ENCODE data around the gene RASL12.
"Not testable (repeated sequence)": the region's sequence is repeated elsewhere in the genome, so short reads cannot be mapped to it uniquely, and the experiment has no call there.

Gene RASL12

DNA sequence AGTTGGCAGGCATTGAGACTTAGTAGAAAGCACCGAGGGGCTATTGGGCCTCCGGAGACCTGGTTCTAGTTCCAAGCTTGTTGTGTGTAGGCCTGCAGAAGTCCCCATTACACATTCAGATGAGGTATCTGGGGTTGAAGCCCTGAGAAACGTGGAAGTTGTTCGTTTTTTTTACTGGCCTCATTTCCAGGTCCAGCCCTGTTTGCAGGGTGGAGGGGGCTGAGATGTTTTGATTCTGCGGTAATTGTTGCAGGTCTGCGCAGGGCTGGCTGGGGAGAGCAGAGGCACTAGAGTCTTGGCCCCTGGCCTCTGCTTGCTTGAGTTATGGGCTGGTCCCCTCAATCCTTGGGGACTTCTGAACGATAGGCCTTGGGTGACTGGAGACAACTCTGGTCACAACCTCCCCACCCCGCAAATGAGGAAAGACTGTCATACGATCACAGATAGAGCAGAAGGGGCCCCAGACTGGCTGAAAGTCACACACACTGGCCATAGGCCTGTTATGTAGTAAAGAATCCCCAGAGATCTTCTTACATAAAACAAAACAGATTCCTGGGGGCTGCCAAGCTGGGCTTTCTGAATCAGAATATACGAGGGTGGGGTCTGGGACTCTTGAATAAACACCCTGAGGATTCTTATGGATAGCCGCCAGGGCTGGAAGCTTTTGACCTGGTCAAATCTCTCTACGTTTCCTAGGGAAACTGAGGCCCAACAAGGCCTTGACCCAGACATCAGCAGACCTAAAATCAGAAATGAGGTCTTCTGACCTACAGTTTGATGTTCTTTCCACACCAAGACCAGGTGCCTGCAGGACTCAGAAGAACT lies 24.4 kb upstream of the RASL12 start:
- DNase-seq = no peak

DNA sequence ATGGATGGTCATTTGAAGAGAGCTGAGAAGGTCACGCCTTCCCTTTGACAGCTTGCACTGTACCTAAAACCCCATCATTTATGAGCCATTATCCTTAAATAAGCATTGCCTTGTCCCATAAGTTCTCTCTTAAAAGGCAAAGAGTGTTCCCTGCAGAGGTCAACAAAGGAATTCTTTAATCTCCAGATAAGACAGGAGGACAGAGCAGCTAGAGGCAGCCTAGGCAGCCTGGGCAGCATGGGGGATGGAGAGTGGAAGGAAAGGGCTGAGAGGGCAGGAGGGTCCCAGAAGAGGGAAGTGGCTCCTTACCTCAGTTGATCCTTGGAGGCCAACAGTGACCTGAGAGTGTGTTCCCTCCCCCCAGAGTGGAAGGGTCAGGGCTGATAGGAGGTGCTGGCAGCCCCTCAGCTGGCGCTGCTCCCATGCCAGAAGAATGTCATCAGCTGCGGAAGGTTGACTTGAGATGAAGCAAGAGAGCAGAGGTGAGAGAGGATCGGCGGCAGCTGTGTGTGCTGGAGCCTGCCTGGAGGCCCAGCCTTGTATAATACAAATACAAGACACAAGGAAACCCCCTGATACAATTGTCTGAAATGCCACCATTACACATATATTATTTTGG lies 21.5 kb upstream of the RASL12 start:
- no peak for DNase-seq

DNA sequence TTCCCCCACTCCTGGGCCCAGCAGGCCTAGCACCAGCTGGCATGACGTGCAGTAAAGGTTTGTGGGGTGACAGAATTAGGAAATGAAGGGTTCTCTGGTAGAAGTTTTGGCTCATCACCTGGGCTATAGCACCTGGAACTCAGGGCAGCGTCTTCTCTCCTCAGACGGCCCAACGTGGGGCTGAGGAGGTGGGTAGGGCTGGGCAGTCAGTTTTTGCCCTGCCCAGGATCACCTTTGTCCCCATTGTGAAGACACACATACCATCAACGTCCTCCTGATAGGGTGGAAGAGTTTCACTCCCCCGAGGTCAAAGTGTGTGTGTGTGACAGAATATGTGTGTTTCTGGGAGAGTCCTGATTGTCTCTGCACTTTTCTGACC lies 20.8 kb upstream of the RASL12 start:
- DNase-seq = no peak

DNA sequence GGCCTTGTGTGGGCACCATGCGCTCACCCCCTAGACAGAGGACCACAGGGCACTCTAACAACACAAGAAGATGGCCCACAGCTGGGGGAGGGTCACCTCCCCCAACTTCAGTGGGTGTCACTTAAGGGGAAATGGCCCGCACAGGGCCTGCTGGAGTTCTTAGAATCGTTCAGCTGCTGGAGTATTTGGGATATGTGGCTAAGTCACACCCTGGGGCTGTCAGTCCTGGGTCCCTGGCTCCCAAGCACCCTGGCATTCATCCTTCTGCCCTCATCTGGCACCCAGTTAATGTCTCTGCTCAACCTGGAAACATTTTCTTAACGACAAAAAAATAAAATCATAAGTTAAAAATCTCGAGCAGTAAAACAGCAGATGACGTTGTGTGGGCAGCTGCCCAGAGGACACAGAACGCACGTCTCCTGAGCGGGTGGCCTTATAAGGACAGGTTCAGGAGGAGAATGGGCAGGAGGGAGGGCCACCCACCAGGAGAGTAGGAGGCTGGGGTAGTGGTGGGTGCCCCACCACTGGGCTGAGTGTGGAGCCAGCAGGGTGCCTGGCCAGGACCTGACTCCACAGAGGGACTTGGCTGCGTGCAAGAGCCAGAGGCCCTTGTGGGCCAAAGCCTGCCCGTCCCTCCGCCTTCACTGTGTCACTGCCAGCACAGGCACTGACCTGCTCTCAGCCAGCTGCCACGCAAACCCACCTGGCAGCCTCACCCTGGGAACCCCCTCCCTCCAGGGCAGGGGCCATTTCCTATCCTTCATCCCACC lies 20.3 kb upstream of the RASL12 start:
- no peak for DNase-seq

DNA sequence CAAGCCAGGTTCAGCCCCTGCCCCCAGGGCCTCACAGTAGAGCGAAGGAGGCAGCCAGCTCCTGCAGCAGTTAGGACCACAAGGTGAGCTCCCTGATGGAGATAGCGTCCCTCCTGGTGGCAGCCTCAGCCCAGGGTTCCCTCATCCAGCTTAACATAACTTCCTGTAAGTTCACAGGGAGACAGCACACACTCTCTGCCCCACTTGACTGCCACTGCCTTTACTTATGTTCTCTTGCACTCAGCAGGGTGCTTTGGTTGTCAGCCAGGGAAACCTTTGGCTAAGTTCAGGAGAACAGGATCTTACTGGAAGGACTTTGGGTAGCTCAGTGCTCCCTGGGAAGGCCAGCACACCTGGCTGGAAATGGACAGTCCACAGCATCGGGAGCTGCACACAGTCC lies 19.6 kb upstream of the RASL12 start:
- DNase-seq = no peak

DNA sequence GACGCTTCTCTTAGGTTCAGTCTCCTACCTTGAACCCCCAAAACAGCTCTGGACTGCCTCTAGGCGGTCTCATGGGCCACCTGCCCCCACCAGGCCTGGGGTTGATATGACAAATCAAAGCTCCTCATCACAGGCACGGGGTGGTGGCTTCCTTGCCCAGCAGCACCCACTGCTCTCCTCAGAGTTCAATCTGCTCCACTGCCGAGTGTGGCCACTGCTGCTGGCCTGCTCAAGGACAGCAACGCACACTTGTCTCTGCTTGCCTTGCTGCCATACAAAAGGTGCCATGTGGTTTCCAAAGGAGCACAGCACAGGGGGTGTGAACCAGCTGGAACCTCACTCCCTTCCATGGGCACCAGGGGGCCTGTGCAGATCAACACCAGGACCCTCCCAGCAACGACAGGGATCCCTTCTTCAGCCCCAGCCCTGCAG lies 18.9 kb upstream of the RASL12 start:
- DNase-seq = no peak

DNA sequence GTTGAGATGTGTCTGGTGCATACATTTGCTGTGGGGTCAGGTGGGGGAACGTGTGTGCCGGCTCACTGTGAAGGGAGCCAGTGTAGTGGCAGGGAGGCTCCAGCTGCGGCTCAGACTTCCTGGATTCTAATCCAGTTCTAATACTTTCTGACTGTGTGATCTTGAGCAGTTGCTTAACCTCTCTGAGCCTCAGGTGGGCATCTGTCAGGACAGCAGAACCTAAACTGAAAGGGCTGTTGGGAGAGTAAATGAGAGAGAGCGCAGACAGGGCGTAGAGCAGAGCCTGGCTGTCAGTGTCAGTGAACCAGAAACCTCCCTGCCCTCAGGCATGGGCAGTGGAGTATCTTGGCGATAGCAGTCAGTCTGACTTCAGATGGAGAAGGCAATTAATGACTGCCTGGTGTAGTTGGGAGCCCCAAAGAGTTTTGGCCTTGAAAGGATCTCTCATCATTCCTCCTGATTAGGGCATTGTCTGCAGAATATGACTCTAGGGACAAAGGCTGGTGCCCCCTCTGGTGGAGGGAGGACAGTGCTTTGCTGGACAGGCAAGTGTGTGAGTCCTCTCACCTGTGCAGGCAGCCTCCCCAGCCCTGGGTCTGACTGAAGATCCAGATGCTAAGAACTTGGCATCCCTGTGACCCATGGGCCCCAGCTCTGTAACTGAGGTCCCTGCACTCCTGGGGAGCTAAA lies 18.3 kb upstream of the RASL12 start:
- peak in 2 of 3 donors; percentile 22 to 32 for DNase-seq

DNA sequence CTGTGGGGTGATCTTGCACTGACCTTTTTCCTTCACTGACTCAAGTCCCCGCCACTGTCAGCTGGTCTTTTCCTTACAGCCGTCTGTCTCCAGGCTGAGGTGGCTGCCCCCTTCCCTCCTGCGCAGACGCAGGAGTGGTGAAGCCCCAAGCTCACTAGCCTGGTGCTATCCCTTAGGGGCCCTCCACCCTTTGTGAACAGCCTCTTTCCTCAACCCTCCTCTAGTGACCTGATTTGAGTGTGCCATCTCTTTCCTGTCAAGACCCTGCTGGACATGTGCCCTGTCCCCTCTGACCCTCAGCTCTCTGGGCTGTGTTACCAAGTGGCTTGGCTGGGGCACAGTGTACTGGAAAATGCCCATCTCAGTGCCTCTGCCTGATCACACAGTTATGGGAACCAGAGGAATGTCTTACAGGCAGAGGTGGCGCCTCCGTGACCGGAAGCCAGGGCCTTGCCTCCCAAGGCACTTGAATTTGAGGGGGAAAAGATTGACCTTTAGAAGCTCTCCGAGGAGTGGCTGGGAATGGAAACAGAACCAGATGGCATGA lies 17.5 kb upstream of the RASL12 start:
- DNase-seq = no peak

DNA sequence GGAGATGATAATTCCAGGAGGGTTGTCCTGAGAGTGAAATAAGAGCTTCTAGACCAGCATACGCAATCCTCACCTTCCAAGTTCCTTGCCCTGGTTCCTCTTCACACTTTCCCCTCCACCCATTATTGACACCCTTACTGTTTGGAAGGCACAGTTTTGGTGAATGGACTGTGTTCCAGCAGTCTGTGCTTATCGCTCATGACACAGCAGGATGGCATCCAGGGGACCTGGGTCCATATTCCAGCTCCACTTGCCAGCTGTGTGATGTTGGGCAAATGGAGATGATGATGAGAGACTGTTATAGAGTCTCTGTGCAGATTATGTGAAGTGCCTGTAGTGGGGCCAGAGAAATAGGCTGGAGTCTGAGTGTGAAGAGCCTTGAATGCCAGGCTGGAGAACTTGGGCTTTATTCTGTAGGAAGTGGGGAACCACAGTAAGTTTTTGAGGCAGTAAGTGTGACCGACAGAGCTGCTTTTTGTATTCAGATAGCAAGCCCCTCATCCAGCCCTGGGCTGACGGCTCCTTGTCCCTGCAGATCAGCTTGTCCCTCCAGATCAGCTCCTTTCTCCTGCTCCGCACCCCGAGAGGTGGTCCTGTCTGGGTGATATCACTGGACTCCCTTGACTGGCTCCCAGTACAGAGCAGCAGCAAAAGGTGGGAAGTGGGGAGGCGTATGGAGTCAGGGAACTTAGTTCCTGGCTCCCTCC lies 16.9 kb upstream of the RASL12 start:
- DNase-seq = no peak

DNA sequence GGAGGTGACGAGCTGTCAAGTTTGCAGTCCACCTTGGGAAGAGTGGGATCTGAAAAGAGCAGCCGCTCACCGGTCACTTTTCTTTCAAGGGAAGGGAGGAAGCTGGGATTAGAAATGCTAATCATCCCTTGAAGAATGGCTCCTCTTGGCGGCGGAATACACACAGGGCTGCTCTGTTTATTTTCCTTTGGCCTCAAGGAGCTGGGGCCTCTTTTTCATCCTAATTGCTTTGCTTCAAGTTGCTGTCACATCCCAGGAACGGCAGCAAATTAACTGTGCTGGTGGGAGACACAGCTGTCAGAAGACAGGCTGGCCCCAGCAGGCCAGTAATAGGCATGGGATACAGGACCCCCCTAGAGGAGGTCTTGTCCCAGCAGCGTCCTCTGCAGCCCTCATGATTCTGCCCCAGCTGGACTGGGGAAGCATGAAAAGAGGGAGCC lies 15.5 kb upstream of the RASL12 start:
- DNase-seq = no peak

DNA sequence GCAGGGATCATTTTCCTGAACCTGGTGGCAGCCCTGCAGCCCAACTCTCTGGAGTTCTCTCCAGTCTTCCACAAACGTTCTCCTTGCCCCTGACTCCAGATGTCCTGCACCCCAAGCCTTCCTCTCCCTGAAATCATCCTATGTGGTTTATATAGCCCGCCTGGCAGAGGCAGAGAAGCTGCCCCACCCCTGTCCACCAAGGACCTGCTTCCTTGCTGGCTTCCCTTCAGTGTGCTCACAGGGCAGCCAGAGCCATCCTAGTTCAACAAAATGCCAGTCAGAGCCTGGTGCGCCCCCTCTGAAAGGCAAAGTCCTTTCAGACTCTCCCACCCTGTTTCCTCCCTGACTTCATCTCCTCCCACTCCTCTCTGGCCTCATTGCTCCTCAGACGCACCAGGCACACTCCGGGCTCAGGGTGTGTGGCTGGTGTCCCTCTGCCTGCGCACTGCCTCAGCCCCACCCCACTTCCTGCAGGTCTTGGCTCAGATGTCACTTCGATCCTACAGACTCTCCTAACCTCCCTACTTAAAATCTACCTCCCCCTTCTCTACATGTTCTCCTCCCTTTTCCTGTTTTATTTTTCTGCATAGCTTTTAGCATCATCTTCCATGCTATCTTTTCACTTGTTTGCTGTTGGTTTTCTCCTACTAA lies 14.6 kb upstream of the RASL12 start:
- peak; percentile 43 to 72 (median 67) for DNase-seq

DNA sequence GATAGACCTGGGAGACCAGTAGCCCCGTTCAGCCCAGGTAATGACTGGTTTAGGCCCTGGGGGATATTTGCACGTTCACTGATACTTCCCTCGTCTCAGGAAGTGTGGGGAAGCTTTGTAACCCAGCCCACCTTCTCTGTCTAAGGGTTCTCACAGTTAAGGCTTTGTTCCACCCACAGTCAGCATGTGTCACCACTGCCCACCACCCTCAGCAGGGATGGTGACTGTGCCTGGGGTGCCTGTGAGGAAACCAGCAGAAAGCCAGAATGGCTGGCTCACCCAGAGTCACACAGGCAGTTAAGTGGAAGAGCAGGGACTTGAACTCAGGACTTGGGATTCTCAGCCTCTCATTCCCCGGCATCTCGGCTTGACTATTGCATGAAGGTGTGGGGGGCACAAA lies 14.0 kb upstream of the RASL12 start:
- DNase-seq = peak; percentile 63 to 75 (median 71)

DNA sequence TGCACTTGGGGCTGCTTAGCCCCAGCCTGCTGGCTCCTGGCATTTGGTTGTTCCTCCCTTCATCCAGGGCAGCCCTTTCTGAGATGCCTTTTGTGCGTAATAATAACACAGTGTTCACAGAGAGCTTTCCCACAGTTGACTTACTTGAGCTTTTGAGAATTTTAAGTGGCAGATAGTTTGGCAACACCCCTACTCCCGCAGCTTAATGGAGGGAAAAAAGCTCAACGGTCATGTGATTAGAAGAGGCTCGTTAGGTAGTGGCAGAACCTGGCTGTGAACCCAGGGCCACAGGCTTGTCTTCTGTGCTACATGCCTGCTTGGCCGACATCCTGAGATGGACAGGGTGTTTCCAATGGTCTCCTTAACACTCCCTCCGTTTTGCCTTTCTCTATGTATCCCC lies 13.5 kb upstream of the RASL12 start:
- no peak for DNase-seq

DNA sequence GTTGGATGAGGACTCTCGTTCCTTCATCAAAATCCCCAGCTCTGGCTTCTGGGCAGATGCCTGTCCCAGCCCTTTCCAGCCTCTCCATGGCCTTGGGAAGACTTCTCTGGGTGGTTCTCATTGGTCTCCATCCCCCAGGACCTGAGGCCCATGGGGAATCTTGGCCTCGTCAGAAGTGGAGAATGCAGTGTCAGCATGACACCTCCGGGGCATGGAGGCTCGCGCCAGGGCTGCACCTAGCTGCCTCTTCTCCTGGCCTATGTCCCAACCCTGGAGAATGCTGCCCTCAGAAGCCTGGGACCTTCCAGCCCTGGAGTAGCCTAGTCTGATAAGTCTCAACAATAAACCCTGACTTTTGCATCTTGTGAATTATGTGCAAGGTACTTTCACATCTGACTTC lies 11.8 kb upstream of the RASL12 start:
- DNase-seq = no peak

DNA sequence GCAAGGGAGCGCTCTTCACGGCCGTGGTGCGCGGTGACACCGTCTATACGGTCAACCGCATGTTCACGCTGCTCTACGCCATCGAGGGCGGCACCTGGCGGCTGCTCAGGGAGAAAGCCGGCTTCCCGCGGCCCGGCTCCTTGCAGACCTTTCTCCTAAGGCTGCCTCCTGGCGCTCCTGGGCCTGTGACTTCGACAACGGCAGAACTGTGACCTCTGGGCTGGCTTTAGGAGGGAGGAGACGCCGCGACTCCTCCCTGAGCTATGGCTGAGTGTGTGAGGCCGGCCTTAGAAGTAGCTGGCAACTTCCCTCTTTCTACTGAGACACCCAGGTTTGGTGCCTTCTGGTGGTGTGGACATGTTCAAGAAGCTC lies 10.2 kb upstream of the RASL12 start:
- DNase-seq = peak; percentile 47 to 70 (median 52)

DNA sequence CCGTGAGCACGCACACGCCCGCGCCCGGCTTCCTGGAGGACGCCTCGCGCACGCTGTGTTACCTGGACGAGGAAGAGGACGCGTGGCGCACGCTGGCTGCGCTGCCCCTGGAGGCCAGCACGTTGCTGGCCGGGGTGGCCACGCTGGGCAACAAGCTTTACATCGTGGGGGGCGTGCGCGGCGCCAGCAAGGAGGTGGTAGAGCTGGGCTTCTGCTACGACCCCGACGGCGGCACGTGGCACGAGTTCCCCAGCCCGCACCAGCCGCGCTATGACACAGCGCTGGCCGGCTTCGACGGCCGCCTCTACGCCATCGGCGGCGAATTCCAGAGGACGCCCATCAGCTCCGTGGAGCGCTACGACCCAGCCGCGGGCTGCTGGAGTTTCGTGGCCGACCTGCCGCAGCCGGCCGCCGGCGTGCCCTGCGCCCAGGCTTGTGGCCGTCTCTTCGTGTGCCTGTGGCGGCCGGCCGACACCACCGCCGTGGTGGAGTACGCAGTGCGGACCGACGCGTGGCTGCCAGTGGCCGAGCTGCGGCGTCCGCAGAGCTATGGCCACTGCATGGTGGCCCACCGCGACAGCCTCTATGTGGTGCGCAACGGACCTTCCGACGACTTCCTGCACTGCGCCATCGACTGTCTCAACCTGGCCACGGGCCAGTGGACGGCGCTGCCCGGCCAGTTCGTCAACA lies 9.6 kb upstream of the RASL12 start:
- no peak for DNase-seq

DNA sequence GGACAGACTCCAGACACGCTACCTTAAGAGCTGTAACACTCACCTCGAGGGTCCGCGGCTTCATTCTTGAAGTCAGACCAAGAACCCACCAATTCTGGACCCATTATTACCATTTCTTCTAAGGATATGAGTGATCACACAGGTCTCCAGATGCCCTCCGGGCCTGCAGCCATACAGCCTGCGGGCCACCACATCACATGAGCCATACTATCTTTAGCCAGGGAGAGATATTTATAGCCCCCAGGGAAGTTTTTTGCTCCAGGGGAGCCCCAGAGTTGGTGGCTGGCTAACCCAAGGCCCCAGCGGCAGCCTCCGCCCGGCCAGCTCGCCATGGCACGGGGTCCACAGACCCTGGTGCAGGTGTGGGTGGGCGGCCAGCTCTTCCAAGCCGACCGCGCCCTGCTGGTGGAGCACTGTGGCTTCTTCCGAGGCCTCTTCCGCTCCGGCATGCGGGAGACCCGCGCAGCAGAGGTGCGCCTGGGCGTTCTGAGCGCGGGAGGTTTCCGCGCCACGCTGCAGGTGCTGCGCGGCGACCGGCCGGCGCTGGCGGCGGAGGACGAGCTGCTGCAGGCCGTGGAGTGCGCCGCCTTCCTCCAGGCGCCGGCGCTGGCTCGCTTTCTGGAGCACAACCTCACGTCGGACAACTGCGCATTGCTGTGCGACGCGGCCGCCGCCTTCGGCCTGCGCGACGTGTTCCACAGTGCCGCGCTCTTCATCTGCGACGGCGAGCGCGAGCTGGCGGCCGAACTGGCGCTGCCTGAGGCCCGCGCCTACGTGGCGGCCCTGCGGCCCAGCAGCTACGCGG lies 8.9 kb upstream of the RASL12 start, which contains the start of gene KBTBD13:
KBTBD13 (plus strand) TSS at position 261 of the 805 bp plus-strand sequence; CDS start at position 331, 70 bp downstream.
- DNase-seq = no peak

DNA sequence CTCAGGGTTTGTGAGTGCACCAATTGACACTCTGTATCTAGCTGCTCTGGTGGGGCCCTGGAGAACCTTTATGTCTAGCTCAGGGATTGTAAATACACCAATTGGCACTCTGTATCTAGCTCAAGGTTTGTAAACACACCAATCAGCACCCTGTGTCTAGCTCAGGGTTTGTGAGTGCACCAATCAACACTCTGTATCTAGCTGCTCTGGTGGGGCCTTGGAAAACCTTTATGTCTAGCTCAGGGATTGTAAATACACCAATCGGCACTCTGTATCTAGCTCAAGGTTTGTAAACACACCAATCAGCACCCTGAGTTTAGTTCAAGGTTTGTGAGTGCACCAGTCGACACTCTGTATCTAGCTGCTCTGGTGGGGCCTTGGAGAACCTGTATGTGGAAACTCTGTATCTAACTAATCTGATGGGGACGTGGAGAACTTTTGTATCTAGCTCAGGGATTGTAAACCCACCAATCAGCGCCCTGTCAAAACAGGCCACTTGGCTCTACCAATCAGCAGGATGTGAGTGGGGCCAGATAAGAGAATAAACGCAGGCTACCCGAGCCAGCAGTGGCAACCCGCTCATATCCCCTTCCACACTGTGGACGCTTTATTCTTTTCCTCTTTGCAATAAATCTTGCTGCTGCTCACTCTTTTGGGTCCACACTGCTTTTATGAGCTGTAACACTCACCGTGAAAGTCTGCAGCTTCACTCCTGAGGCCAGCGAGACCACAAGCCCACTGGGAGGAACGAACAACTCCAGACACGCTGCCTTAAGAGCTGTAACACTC lies 8.0 kb upstream of the RASL12 start:
- DNase-seq = not testable (repeated sequence)

DNA sequence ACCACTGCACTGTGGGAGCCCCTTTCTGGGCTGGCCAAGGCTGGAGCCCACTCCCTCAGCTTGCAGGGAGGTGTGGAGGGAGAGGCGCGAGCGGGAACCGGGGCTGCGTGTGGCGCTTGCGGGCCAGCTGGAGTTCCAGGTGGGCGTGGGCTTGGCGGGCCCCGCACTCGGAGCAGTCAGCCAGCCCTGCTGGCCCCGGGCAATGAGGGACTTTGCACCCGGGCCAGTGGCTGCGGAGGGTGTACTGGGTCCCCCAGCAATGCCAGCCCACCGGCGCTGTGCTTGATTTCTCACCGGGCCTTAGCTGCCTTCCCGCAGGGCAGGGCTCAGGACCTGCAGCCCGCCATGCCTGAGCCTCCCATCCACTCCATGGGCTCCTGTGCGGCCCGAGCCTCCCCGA lies 7.2 kb upstream of the RASL12 start:
- DNase-seq = not testable (repeated sequence)

All from suppressor macrophage treated with lipopolysaccharide for 1 hour (primary cell).